BLaER1 (cell line): ENCODE measurements around the gene GDPD4.

Source experiments
- H3K27ac ChIP-seq: shearing (Covaris generic); formaldehyde crosslinking; 2 replicates; pipeline ENCODE4 v1.8.1; 2022
- H3K27me3 ChIP-seq: shearing (Covaris generic); formaldehyde crosslinking; 2 replicates; pipeline ENCODE4 v1.8.1; 2022
- H3K36me3 ChIP-seq: shearing (Covaris generic); formaldehyde crosslinking; 2 replicates; pipeline ENCODE4 v1.8.1; 2022
- H3K4me1 ChIP-seq: shearing (Covaris generic); formaldehyde crosslinking; 2 replicates; pipeline ENCODE4 v1.8.1; 2022
- H3K4me2 ChIP-seq: shearing (Covaris generic); formaldehyde crosslinking; 2 replicates; pipeline ENCODE4 v1.8.1; 2022
- H3K4me3 ChIP-seq: shearing (Covaris generic); formaldehyde crosslinking; 2 replicates; pipeline ENCODE4 v1.8.1; 2022
- H3K9ac ChIP-seq: shearing (Covaris generic); formaldehyde crosslinking; 2 replicates; pipeline ENCODE4 v1.8.1; 2022
- H3K9me3 ChIP-seq: shearing (Covaris generic); formaldehyde crosslinking; 2 replicates; pipeline ENCODE4 v1.8.1; 2022
- H4K20me1 ChIP-seq: shearing (Covaris generic); formaldehyde crosslinking; 2 replicates; pipeline ENCODE4 v1.8.1; 2022
- Cebpa-rat ChIP-seq: shearing (Covaris generic); IDR thresholded peaks from 2 replicates; pipeline ENCODE4 v1.8.1; 2022

The GDPD4 gene

DNA sequence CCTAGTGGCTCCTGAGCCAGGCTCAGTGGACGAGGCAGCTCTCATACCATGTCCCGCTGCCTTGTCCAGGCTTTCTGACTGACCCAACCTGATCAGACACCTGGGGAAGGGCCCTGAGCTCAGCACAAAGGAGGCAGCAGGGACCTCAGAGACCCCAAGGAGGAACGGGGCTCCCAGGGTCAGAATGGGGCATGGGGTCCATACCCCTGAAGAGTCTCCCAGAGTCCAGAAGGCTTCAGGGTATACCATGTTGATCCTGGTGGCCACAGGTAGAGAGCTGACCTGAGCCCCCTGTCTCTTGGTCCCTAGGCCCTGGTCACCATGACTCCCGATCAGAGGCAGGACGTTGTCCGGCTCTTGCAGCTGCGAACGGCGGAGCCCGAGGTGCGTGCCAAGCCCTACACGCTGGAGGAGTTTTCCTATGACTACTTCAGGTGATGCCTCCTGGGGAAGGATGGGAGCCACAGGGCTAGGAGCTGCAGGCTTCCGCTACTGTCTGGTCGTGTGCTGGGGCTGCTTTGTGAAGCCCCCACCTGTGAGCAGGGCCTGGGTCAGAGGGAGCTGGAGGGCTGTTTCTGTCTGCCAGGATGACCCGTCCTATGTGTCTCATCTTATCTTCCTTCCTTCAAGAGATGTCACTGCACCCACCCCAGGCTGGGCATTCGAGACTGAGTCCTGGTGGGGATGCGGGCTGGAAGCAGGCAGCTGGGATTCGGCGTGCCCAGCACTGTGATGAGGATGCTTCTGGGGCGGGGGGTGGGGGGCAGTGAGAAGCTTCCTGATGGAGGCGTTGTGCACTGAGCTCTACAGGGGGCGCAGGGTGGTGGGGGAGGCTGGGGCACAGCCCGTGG lies 99.3 kb downstream of the GDPD4 start:
- Histone ChIP-seq H3K4me3 (no peak overlapping the region), H3K4me2 (peak overlapping the region; percentile 26; the same call in 1 of the 2 replicates), H3K9me3 (no peaks in the 10 kb centered on the region), H4K20me1 (no peaks in the 10 kb centered on the region), H3K4me1 (peaks cover 62% of the 10 kb centered on the region), H3K27me3 (no peaks in the 10 kb centered on the region), H3K9ac (no peak overlapping the region), H3K36me3 (no peaks in the 10 kb centered on the region), H3K27ac (peak overlapping the region; percentile 22; the same call in 1 of the 2 replicates)
- no peak for TF ChIP-seq Cebpa-rat

DNA sequence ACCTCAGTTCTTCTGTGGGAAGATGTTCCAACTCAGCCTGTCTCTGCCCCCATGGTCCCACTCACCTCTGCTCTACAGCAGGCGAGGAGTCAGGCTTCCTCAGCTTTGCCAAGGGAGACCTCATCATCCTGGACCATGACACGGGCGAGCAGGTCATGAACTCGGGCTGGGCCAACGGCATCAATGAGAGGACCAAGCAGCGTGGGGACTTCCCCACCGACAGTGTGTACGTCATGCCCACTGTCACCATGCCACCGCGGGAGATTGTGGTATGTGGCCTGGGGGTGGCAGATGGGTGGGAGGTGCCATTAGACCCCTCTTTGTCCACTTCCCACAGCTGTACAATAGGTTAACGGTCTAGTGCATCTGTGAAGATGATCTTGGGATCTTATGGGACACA lies 100.1 kb downstream of the GDPD4 start:
- Histone ChIP-seq H3K27me3 (no peaks in the 10 kb centered on the region), H3K9ac (no peak overlapping the region), H3K4me1 (peaks cover 58% of the 10 kb centered on the region), H3K9me3 (no peaks in the 10 kb centered on the region), H3K4me2 (no peak overlapping the region), H3K27ac (peak overlapping the region; percentile 44; the same call in 1 of the 2 replicates), H4K20me1 (no peaks in the 10 kb centered on the region), H3K36me3 (no peaks in the 10 kb centered on the region), H3K4me3 (no peak overlapping the region)
- TF ChIP-seq Cebpa-rat: no peak

- H3K36me3 ChIP-seq: no peaks in the 10 kb centered on the region
Observed at GRCh38 chr11:77200351-77201268, 100.9 kb downstream of the GDPD4 start.

DNA sequence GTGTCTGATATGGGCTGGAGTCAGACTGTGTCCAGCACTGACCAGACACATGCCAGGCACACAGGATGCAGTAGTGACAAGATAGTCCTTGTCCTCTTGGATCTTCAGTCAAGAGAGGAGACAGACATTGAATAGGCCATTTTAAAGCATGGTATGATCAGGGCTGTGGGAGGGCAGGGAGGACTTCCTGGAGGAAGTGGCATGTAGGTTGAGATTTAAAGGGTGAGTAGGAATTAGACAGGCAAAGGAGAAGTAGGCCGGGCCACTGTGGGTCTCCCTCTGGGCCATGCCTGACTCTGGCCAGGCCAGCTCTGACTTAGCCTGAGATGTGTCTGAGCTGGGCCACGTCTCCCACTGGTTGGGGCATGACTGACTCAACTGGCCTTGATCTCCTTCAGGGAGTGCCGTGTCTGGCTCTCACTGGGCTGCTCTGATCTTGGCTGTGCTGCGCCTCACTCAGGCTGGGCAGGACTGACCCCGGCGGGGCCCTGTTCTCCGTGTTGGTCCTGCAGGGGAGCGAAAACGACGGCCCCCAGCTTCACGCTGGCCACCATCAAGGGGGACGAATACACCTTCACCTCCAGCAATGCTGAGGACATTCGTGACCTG lies 102.2 kb downstream of the GDPD4 start:
- Histone ChIP-seq H3K4me2 (no peak overlapping the region), H4K20me1 (no peaks in the 10 kb centered on the region), H3K9ac (no peak overlapping the region), H3K4me3 (no peak overlapping the region), H3K4me1 (peaks cover 58% of the 10 kb centered on the region), H3K27me3 (no peaks in the 10 kb centered on the region), H3K9me3 (no peaks in the 10 kb centered on the region), H3K36me3 (no peaks in the 10 kb centered on the region), H3K27ac (no peak overlapping the region)
- no peak for TF ChIP-seq Cebpa-rat

More at GRCh38 chr11:77200351-77201268, 100.9 kb downstream of the GDPD4 start:
- no peak for TF ChIP-seq Cebpa-rat
- no peak overlapping the region for H3K9ac ChIP-seq
- H3K4me3 ChIP-seq: no peak overlapping the region
- H3K27me3 ChIP-seq: no peaks in the 10 kb centered on the region
- H3K27ac ChIP-seq: peak overlapping the region; percentile 44; the same call in 1 of the 2 replicates
- H3K4me1 ChIP-seq: peaks cover 58% of the 10 kb centered on the region
- no peak overlapping the region for H3K4me2 ChIP-seq
- no peaks in the 10 kb centered on the region for H4K20me1 ChIP-seq
- H3K9me3 ChIP-seq: no peaks in the 10 kb centered on the region

DNA sequence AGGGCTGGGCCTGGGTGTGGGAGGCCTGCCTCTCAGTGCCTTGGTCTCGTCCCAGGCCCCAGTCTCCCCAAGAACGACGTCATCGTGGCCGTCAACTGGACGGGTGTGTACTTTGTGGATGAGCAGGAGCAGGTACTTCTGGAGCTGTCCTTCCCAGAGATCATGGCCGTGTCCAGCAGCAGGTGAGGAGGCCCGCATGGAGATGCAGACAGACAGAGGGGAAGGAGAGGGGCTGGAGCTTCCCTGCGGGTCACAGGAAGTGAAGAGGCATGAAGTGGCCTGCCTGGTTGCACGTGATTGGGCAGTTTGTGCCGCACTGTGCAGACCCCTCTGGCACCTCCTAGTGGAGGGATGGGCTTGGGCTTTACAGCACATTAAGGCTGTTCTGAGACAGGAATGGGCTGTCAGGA lies 103.0 kb downstream of the GDPD4 start:
- H3K4me2 ChIP-seq: no peak overlapping the region
- TF ChIP-seq Cebpa-rat: no peak
- H3K9ac ChIP-seq: no peak overlapping the region
- H3K4me1 ChIP-seq: peaks cover 58% of the 10 kb centered on the region
- H3K4me3 ChIP-seq: no peak overlapping the region
- H3K36me3 ChIP-seq: no peaks in the 10 kb centered on the region
- no peak overlapping the region for H3K27ac ChIP-seq
- H3K27me3 ChIP-seq: no peaks in the 10 kb centered on the region
- H3K9me3 ChIP-seq: no peaks in the 10 kb centered on the region
- no peaks in the 10 kb centered on the region for H4K20me1 ChIP-seq

- no peaks in the 10 kb centered on the region for H3K9me3 ChIP-seq
- H3K4me1 ChIP-seq: peaks cover 51% of the 10 kb centered on the region
- no peak overlapping the region for H3K27ac ChIP-seq
- no peak overlapping the region for H3K4me3 ChIP-seq
- no peak overlapping the region for H3K9ac ChIP-seq
- no peak for TF ChIP-seq Cebpa-rat
- H3K4me2 ChIP-seq: no peak overlapping the region
- no peaks in the 10 kb centered on the region for H3K36me3 ChIP-seq
- H4K20me1 ChIP-seq: no peaks in the 10 kb centered on the region
- no peaks in the 10 kb centered on the region for H3K27me3 ChIP-seq
Observed at GRCh38 chr11:77197626-77198320, 103.7 kb downstream of the GDPD4 start.

DNA sequence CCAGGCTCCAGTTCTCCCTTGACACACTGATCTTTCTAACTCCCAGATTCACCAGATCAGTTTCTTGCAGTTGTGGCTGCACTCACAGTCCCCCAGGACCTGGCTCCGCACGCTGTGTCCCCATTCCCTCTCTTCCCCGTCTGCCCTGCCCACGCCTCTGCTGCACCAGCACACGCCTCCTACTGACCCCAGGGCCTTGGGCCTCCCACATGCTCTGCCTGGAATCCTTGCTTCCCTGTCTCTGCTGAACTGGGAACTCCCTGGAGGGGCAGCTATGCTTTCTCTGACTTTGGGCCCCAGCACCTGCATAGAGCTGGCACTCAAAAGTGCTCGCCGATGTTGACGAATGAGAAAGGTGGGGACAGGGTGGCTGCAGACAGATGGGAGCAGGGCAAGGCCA lies 104.5 kb downstream of the GDPD4 start:
- H3K4me3 ChIP-seq: no peak overlapping the region
- no peaks in the 10 kb centered on the region for H3K27me3 ChIP-seq
- H4K20me1 ChIP-seq: no peaks in the 10 kb centered on the region
- TF ChIP-seq Cebpa-rat: no peak
- no peak overlapping the region for H3K9ac ChIP-seq
- no peak overlapping the region for H3K27ac ChIP-seq
- H3K4me1 ChIP-seq: peaks cover 44% of the 10 kb centered on the region
- no peaks in the 10 kb centered on the region for H3K9me3 ChIP-seq
- no peak overlapping the region for H3K4me2 ChIP-seq
- H3K36me3 ChIP-seq: no peaks in the 10 kb centered on the region

DNA sequence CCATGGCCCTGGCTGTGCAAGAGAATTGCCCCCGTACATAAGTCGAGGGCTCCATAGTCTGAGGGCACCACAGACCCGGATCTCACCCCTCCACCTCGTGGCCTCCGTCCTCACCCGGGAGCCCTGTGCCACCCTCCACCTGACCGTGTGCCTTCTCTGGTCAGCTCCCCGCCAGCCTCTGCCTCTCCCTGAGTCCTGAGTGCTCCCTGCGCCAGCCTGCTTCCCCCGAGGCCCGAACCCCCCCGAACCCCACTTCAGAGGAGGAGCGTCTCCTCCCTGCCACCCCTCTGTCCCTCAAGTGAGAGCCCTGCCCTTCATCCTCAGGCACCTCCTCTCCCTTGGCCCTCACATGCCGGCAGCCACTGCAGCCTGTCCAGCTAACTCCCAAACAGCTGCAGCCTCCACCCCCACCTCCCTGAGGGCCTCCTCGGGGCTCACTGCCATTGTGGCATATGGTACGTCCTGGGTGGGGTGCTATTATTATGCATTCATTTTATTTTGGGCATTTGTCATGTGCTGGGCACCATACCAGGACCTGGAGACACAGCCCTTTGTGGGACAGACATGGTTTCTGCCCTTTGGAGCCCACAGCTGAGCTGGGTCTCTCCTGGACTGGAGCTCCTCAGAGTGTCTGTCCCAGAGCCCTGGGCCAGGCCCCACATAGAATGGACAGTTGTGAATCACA lies 106.3 kb downstream of the GDPD4 start:
- peaks cover 42% of the 10 kb centered on the region for H3K4me1 ChIP-seq
- no peak for TF ChIP-seq Cebpa-rat
- no peaks in the 10 kb centered on the region for H3K9me3 ChIP-seq
- H3K9ac ChIP-seq: no peak overlapping the region
- no peaks in the 10 kb centered on the region for H3K36me3 ChIP-seq
- no peaks in the 10 kb centered on the region for H4K20me1 ChIP-seq
- H3K4me2 ChIP-seq: peak overlapping the region; percentile 39
- no peaks in the 10 kb centered on the region for H3K27me3 ChIP-seq
- H3K27ac ChIP-seq: peak overlapping the region; percentile 27; the same call in 1 of the 2 replicates
- no peak overlapping the region for H3K4me3 ChIP-seq
